Caki2 (cell line): ENCODE results near the gene SLC39A1. TPM values are rescaled to one million over a fixed set of nuclear protein-coding genes. Genes with fewer than 3 reads are reported as not detected.

Experiments
- DNase-seq: peaks from one replicate; pipeline ENCODE4 v3.0.0-alpha.2; 2015; ENCODE audit warnings: low read depth
- in situ Hi-C: cut with HindIII; loops from 2 replicates; pipeline ENCODE4 v1.10.0; 2016; ENCODE audit warnings: low sequenced_read_pairs, low pct_unique_long_range_greater_than_20kb, mixed read lengths
- total RNA-seq: library from RNA; depleted of rRNA; stranded (reverse); fragments of >200 nt; shearing (Covaris generic); gene quantifications from 2 replicates; pipeline ENCODE4 v1.2.3, GENCODE V29; 2014; ENCODE audit warnings: low replicate concordance

Gene SLC39A1
- total RNA-seq, 1 experiment from 2014 or later = 320 TPM

GRCh38 chr1:153939476-153939875, 23.9 kb downstream of the SLC39A1 start:
- DNase-seq = no peak
- in situ Hi-C loops = no loop called here

- in situ Hi-C loops = no loop called here
- no peak for DNase-seq
These were observed 24.3 kb downstream of the SLC39A1 start for GRCh38 chr1:153938996-153939395.

- DNase-seq = no peak
- in situ Hi-C loops = no loop called here
These were observed 26.0 kb downstream of the SLC39A1 start for GRCh38 chr1:153937331-153937730.

GRCh38 chr1:153936011-153936802, 27.1 kb downstream of the SLC39A1 start:
- in situ Hi-C loops = no loop called here
- no peak for DNase-seq

GRCh38 chr1:153934746-153935145, 28.6 kb downstream of the SLC39A1 start:
- in situ Hi-C loops = no loop called here
- no peak for DNase-seq

- DNase-seq = no peak
- in situ Hi-C loops = no loop called here
These were observed 29.4 kb downstream of the SLC39A1 start for GRCh38 chr1:153933955-153934354.

- no peak for DNase-seq
- in situ Hi-C loops = no loop called here
These were observed 29.9 kb downstream of the SLC39A1 start for GRCh38 chr1:153933430-153933829.

- DNase-seq = no peak
- in situ Hi-C loops = no loop called here
These were observed 30.9 kb downstream of the SLC39A1 start for GRCh38 chr1:153932156-153933131.

GRCh38 chr1:153929981-153930948, 33.1 kb downstream of the SLC39A1 start:
- no peak for DNase-seq
- in situ Hi-C loops = no loop called here

GRCh38 chr1:153929426-153929825, 33.9 kb downstream of the SLC39A1 start:
- DNase-seq = no peak
- in situ Hi-C loops = no loop called here

GRCh38 chr1:153928791-153929341, 34.5 kb downstream of the SLC39A1 start:
- DNase-seq = no peak
- in situ Hi-C loops = no loop called here

GRCh38 chr1:153928245-153928644, 35.1 kb downstream of the SLC39A1 start:
- in situ Hi-C loops = no loop called here
- DNase-seq = no peak

GRCh38 chr1:153926405-153926804, 36.9 kb downstream of the SLC39A1 start:
- DNase-seq = no peak
- in situ Hi-C loops = no loop called here

- DNase-seq = peak; percentile 100
- in situ Hi-C loops = no loop called here
These were observed 40.1 kb downstream of the SLC39A1 start, which contains the start of gene GATAD2B for GRCh38 chr1:153922972-153923925. Gene GATAD2B (minus strand): TSS chr1:153922972. CDS start chr1:153828347, 94,625 bp downstream.

- DNase-seq = no peak
- in situ Hi-C loops = no loop called here
These were observed 41.0 kb downstream of the SLC39A1 start for GRCh38 chr1:153922076-153922971.

GRCh38 chr1:153921803-153922075, 41.6 kb downstream of the SLC39A1 start:
- DNase-seq = peak; percentile 14
- in situ Hi-C loops = no loop called here
